Ramos (cell line): ENCODE measurements around the gene SERINC5.
"Not testable (repeated sequence)": the region's sequence is repeated elsewhere in the genome, so short reads cannot be mapped to it uniquely, and the experiment has no call there.

Source experiments
- in situ Hi-C: fragments of 300-500 bp; cut with MboI; formaldehyde crosslinking; loops from one replicate; pipeline ENCODE4 v1.14.3; 2022; ENCODE audit warnings: low sequenced_read_pairs; ENCODE audit not compliant: unreplicated experiment

The SERINC5 gene

GRCh38 chr5:80205846-80206245 is 50.0 kb downstream of the SERINC5 start:
- in situ Hi-C loops = no loop called here

DNA sequence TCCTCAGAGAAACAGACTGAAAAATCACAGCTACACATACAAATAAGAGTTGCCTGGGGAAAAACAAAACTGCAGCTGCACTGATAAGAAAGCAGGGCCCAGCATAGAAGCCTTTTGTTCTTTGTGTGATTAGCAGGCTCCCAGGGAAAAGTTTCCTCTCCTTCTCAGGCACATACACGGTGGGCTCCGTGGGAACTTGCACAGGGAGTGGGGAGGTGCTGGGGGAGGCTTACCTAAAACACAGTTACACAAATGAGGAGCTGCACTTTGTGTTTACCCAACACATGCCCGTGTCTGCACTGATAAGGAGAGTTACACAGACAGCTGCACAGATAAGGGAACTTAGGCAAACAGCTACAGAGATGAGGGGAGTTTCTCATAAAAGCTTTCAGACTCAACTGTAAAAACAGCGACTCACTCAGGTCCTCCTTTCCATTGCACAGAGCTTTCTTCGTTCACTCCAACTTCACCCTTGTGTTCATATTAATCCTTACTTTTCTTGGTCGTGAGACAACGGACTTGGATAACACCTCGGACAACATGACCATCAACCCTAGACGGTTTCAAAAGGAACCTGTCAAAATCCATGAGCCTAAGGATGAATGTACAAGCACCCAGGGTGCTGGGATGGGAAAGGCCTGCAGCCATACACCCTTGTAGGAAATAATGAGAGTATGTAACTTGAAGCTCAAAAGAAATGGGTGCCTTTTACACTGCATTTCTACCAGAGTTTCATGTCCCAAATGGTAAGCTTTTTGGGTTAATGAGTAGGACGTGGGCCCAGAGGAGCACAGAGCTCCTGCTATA is 50.8 kb downstream of the SERINC5 start:
- in situ Hi-C loops = no loop called here

GRCh38 chr5:80201763-80202162 is 54.1 kb downstream of the SERINC5 start:
- in situ Hi-C loops = not testable (repeated sequence)

- in situ Hi-C loops = loop anchor here (5.0 kb wide), 1 partner anchor 43 kb away; no protein-coding TSS in a partner anchor
These were observed 56.9 kb downstream of the SERINC5 start for GRCh38 chr5:80198920-80199319.

GRCh38 chr5:80198399-80198798 is 57.4 kb downstream of the SERINC5 start:
- in situ Hi-C loops = loop anchor here (5.0 kb wide), 1 partner anchor 44 kb away; no protein-coding TSS in a partner anchor

DNA sequence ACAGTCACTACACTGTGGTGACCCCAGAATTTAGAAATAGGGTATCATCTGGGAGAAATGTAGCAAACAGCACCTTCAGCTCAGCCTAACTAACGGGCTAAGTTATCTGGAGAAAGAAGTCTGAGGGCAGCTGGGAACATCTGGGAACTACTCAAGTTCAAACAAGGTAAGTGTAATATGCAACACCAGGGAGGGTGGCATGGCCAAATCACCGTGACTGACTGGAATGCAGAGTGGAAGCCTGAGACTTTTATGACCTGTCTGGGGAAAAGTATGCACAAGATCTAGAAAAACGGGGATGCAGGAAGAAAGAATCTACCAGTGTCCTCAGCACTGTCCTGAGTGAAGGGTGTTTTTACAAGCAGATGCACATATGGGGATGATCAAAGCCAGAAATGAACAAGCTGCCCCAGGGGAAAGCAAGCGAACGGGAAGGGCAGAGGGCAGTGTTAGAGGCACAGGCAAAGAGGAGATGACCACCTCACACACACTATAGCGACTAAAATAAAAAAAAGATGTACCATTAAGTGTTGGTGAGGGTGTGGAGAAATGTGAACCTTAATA is 59.9 kb downstream of the SERINC5 start:
- in situ Hi-C loops = loop anchor here (5.0 kb wide), 1 partner anchor 46 kb away; no protein-coding TSS in a partner anchor

- in situ Hi-C loops = no loop called here
These were observed 61.4 kb downstream of the SERINC5 start for GRCh38 chr5:80194468-80194867.

DNA sequence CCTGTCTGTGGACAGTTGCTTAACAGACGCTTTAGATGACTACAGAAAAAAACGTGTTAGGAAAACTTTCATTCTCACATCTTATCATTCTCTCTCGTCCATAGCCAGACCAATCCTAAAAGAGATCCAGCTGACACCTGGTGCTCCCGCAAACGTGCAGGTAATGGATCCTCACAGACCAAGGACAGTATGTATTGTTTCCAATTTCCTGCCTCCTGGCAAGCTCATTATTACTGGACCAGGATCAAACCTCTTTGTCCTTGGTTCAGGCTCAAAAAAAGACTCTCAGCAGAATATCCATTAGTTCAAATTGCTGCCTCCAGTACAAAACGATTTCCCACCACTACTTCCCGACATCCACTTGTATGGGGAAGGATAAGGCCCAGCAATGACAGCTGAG is 62.4 kb downstream of the SERINC5 start:
- in situ Hi-C loops = no loop called here

GRCh38 chr5:80192507-80193241 is 63.2 kb downstream of the SERINC5 start:
- in situ Hi-C loops = no loop called here

- in situ Hi-C loops = no loop called here
These were observed 63.9 kb downstream of the SERINC5 start for GRCh38 chr5:80191991-80192398.

GRCh38 chr5:80191397-80191796 is 64.5 kb downstream of the SERINC5 start:
- in situ Hi-C loops = no loop called here

DNA sequence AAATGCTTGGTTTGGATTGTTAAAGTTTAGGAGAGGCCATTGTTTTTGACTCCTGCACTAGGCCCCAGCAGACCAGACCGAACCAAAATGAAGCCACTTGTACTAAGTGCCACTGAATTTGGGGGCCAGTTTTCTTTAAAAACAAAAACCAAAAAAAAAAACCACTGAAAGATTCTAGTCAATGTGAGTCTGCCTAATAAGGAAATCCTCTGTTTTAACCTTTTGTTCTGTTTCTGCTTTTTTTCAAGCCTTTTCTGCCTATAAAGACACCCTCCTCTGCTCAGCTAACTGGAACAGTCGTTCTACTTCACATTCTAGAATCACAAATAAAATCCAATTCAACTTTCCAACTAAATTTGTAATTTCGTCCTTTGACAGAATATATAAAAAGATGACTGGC is 64.9 kb downstream of the SERINC5 start:
- in situ Hi-C loops = no loop called here

GRCh38 chr5:80189701-80190100 is 66.1 kb downstream of the SERINC5 start:
- in situ Hi-C loops = no loop called here

- in situ Hi-C loops = no loop called here
These were observed 66.6 kb downstream of the SERINC5 start for GRCh38 chr5:80189201-80189600.

GRCh38 chr5:80187421-80188090 is 68.3 kb downstream of the SERINC5 start:
- in situ Hi-C loops = no loop called here

DNA sequence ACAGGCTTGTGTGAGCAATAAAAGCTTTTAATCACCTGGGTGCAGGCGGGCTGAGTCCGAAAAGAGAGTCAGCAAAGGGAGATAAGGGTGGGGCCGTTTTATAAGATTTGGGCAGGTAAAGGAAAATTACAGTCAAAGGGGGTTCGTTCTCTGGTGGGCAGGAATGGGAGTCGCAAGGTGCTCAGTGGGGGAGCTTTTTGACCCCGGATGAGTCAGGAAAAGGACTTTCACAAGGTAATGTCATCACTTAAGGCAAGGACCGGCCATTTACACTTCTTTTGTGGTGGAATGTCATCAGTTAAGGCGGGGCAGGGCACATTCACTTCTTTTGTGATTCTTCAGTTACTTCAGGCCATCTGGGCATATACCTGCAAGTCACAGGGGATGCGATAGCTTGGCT is 70.3 kb downstream of the SERINC5 start:
- in situ Hi-C loops = not testable (repeated sequence)

GRCh38 chr5:80185095-80185494 is 70.8 kb downstream of the SERINC5 start:
- in situ Hi-C loops = no loop called here

DNA sequence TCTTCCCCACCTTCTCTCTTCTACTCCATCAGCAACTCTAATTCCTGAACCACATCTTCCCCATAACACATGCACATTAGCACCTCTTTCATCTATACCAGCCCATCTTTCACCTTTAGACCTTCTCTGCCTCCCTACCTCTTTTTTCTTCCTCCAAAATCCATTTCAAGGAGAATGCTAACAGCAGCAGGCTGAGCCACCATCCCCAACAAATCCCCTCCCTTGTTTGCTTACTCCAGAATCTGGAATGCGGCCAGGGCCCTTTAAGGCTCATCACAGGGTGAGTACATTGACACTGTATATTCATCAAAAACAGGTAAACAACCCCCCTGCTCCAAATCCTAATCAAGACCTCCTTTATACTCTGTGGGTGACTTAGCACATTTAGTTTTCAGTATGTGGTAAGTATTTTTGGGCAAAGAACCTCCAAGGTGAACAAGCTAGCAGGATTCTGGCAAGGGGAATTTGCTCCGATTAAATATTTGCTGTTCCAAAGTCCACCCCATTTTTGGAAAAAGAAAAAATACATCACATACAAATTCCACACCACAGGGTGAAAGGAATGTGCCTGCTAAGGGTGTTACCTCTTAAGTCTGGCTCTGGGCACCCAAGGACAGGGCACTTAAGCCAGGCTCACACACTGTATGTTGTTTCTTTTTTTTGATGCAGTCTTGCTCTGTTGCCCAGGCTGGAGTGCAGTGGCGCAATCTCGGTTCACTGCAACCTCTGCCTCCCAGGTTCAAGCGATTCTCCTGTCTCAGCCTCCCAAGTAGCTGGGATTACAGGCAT is 71.4 kb downstream of the SERINC5 start:
- in situ Hi-C loops = no loop called here

DNA sequence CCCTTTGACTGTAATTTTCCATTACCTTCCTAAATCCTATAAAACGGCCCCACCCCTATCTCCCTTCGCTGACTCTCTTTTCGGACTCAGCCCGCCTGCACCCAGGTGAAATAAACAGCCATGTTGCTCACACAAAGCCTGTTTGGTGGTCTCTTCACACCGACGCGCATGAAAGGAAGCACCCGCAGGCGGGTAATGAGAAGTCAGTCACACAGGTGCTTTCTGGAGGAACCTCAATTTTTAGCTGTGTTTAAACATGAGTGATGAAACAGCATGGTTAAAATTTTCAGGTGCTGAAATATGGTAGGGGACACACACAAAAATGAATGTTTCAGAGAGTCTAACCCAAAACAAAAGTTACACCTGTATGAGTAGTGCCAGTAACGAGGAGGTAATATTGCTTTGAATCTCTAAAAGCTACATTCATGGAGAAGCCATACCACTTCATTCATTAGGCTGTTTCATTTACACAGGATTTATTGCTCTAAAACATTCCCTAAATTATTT is 72.1 kb downstream of the SERINC5 start:
- in situ Hi-C loops = not testable (repeated sequence)
